Measurements from ENCODE around the gene SLC39A3. TPM values are rescaled to one million over a fixed set of nuclear protein-coding genes. Genes with fewer than 3 reads are reported as not detected.

The SLC39A3 gene
- 23.2 and 26.8 TPM in 2 replicates for total RNA-seq

GRCh38 chr19:2739602-2740313, at the start of gene SLC39A3:
SLC39A3 (minus strand) TSS chr19:2740017; CDS start chr19:2737257, 2,760 bp downstream.

GRCh38 chr19:2785244-2785997, 45.6 kb upstream of the SLC39A3 start, which contains the start of gene THOP1:
THOP1 (plus strand) TSS chr19:2785503; CDS start chr19:2785663, 160 bp downstream.

GRCh38 chr19:2782936-2783780, 43.3 kb upstream of the SLC39A3 start, which contains the start of gene SGTA:
SGTA (minus strand) TSS chr19:2783273; CDS start chr19:2769068, 14,205 bp downstream.

GRCh38 chr19:2720777-2721569, 18.8 kb downstream of the SLC39A3 start, which contains the start of gene DIRAS1:
DIRAS1 (minus strand) TSS chr19:2721372; CDS start chr19:2717806, 3,566 bp downstream.

DNA sequence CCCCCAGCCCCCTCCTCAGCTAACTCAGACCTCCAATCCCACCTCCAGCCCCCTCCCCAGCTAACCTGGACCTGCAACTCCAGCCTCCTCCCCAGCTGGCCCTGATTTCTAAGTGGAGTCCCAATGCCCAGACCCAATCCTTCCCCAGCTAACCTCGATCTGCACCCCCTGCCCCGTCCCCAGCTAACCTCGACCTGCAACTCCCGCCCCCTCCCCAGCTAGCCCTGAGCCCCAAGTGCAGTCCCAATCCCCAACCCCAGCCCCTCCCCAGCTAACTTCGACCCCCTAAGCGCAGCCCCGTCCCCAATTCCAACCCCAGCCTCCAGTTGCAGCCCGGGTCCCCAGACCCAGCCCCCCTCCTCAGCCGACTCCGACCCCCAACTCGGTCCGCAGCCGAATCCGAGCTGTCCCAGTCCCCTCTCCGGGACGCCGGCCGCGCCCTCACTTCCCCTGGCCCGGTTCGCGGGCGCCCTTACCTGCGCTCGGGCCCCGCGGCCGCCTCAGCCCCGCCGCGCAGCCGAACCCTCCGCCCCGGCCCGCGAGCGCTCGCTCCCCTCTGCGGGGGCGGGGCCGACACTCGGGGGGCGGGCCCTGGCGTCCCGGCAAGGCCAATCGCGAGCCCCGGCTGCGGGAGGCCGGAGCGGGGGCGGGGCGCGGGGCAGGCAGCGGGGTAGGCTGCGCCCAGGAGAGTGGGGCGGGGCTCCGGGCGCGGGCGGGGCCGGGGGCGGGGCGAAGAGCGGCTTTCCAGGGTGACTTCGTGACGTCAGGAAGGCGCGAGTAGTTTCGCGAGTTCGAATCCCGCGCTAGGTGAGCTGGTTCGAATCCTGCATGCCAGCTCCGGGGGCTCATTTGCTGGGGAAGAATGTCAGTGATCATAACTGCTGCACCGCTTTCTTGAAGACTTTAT, 37.4 kb downstream of the SLC39A3 start, which contains the start of gene GNG7:
GNG7 (minus strand) TSS at position 525 of the 907 bp plus-strand sequence. CDS start 182,006 bp downstream, outside the sequence.

Other genes with a start within 250 kb of the SLC39A3 start
- under 0.01 and 0.12 TPM in 2 replicates for gene GNG7, start 37.3 kb downstream of the SLC39A3 start, total RNA-seq
- gene DIRAS1, start 18.6 kb downstream of the SLC39A3 start, total RNA-seq = 0.66 and 2.9 TPM in 2 replicates
- gene SGTA, start 43.3 kb upstream of the SLC39A3 start, total RNA-seq = 22.2 and 28.7 TPM in 2 replicates
- gene THOP1, start 45.5 kb upstream of the SLC39A3 start, total RNA-seq = 62.2 and 78.1 TPM in 2 replicates
- 3.0 and 3.3 TPM in 2 replicates for gene ZNF554, start 79.9 kb upstream of the SLC39A3 start, total RNA-seq
- gene ZNF555, start 101.5 kb upstream of the SLC39A3 start, total RNA-seq = 4.6 and 5.5 TPM in 2 replicates
- gene ZNF556, start 127.3 kb upstream of the SLC39A3 start, total RNA-seq = 0.26 TPM in 1 of 2 replicates, not detected in the other
- 3.9 and 4.2 TPM in 2 replicates for gene ZNF57, start 160.9 kb upstream of the SLC39A3 start, total RNA-seq
- gene ZNF77, start 205.0 kb upstream of the SLC39A3 start, total RNA-seq = 3.2 and 3.3 TPM in 2 replicates
- gene TLE6, start 237.5 kb upstream of the SLC39A3 start, total RNA-seq = 1.7 and 2.0 TPM in 2 replicates

Data from aortic smooth muscle cell (primary cell).